SK-N-SH (cell line): ENCODE results near the gene CCDC81.
A peak's percentile ranks its signal among the peaks of the same experiment; 100 is the strongest.

Source experiments
- CTCF ChIP-seq: fragments of 200-600 bp; sonication (generic); IDR thresholded peaks from 2 replicates; pipeline ENCODE4 v1.6.1; 2017; ENCODE audit warnings: antibody characterized with exemption, mild to moderate bottlenecking, moderate library complexity
- EP300 ChIP-seq, 2 experiments: IDR thresholded peaks; 2 replicates each; pipeline versions ENCODE4 v1.4.0 to v1.6.1; 2012; ENCODE audit warnings: borderline replicate concordance in 1 of 2, low read depth in 1 of 2, low read length in 1 of 2
- JUND ChIP-seq: IDR thresholded peaks from 2 replicates; pipeline ENCODE4 v1.4.0; 2012
- POLR2AphosphoS5 ChIP-seq: IDR thresholded peaks from 2 replicates; pipeline ENCODE4 v1.6.1; 2012; ENCODE audit warnings: low read depth, low read length
- RCOR1 ChIP-seq: fragments of 150-350 bp; IDR thresholded peaks from 2 replicates; pipeline ENCODE4 v1.6.1; 2017; ENCODE audit warnings: antibody characterized with exemption, low read length
- REST ChIP-seq: IDR thresholded peaks from 2 replicates; pipeline ENCODE4 v1.6.1; 2012; ENCODE audit warnings: mild to moderate bottlenecking, low read depth, low read length, moderate library complexity
- RXRA ChIP-seq: IDR thresholded peaks from 2 replicates; pipeline ENCODE4 v1.4.0; 2012; ENCODE audit warnings: low read depth, mild to moderate bottlenecking, borderline replicate concordance
- USF2 ChIP-seq: fragments of 150-350 bp; IDR thresholded peaks from 2 replicates; pipeline ENCODE4 v1.6.1; 2017; ENCODE audit warnings: antibody characterized with exemption, low read length, low read depth, borderline replicate concordance
- YY1 ChIP-seq: IDR thresholded peaks from 2 replicates; pipeline ENCODE4 v1.4.0; 2012; ENCODE audit warnings: low read depth, mild to moderate bottlenecking

GRCh38 chr11:86360775-86361395 lies 13.8 kb upstream of the CCDC81 start:
- TF ChIP-seq RCOR1 = no peak
- peak; percentile 59 for TF ChIP-seq CTCF
- no peak for TF ChIP-seq YY1
- TF ChIP-seq REST = no peak
- no peak for TF ChIP-seq EP300 (IDR thresholded peaks at IDR 0.05; ENCODE audit: borderline replicate concordance in 1 of 2, low read depth in 1 of 2, low read length in 1 of 2)
- TF ChIP-seq JUND = no peak
- no peak for TF ChIP-seq POLR2AphosphoS5
- TF ChIP-seq RXRA = no peak
- no peak for TF ChIP-seq USF2
